ENCODE data around the gene ASB18.

DNA sequence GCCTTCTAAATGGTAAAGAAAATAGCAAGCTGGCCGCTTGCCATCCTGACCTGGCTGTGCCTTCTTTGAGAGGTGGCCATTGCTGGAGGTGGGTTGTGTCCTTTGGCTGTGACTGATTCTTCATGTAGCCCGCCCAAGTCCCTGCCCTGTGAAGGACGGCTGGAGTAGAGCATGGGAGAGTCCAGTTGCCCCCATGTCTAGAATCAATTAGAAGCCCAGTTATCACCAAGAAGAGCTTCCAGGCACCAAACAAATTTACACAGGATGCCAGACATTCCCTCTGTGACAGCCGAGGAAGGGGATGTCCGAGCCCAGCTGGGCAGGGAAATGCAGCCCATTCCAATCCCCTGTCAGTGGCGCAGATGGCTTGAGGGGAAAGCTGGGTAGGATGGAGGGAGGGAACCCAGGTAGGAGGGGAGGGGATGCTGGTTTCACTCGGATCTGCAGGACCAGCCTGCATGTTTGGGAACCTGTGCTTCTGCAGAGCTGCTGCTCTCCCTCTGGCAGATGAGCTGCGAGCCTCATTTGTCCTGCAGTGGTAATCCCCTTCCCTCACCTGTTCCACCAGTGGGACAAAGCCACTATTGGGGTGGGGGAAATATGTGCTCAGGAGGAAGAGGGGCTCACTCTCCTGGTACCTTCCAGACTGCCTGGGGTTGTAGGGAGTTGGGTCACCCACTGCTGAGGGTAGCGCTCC, 25.7 kb upstream of the ASB18 start:
- TF ChIP-seq ZNF671 (CRISPR knock-in tag; IDR thresholded peaks at IDR 0.05) (no peak), ESRRA (CRISPR knock-in tag; IDR thresholded peaks at IDR 0.05; ENCODE audit: borderline replicate concordance) (no peak), ELF4 (CRISPR knock-in tag; IDR thresholded peaks at IDR 0.05; ENCODE audit: low read depth) (no peak), IRF2 (CRISPR knock-in tag; IDR thresholded peaks at IDR 0.05; ENCODE audit: borderline replicate concordance, low read depth) (no peak), ZNF121 (CRISPR knock-in tag; IDR thresholded peaks at IDR 0.05) (no peak), EMX1 (CRISPR knock-in tag; IDR thresholded peaks at IDR 0.05) (no peak), NR2C2 (CRISPR knock-in tag; IDR thresholded peaks at IDR 0.05) (no peak)
- TF ChIP-seq, protein P1, sequence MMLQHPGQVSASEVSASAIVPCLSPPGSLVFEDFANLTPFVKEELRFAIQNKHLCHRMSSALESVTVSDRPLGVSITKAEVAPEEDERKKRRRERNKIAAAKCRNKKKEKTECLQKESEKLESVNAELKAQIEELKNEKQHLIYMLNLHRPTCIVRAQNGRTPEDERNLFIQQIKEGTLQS (CRISPR knock-in tag; conservative IDR thresholded peaks at IDR 0.05) = no peak
- TF ChIP-seq, protein P2, sequence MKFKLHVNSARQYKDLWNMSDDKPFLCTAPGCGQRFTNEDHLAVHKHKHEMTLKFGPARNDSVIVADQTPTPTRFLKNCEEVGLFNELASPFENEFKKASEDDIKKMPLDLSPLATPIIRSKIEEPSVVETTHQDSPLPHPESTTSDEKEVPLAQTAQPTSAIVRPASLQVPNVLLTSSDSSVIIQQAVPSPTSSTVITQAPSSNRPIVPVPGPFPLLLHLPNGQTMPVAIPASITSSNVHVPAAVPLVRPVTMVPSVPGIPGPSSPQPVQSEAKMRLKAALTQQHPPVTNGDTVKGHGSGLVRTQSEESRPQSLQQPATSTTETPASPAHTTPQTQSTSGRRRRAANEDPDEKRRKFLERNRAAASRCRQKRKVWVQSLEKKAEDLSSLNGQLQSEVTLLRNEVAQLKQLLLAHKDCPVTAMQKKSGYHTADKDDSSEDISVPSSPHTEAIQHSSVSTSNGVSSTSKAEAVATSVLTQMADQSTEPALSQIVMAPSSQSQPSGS (CRISPR knock-in tag; IDR thresholded peaks at IDR 0.05; ENCODE audit: borderline replicate concordance, low read depth) = no peak
- TF ChIP-seq, protein P3, sequence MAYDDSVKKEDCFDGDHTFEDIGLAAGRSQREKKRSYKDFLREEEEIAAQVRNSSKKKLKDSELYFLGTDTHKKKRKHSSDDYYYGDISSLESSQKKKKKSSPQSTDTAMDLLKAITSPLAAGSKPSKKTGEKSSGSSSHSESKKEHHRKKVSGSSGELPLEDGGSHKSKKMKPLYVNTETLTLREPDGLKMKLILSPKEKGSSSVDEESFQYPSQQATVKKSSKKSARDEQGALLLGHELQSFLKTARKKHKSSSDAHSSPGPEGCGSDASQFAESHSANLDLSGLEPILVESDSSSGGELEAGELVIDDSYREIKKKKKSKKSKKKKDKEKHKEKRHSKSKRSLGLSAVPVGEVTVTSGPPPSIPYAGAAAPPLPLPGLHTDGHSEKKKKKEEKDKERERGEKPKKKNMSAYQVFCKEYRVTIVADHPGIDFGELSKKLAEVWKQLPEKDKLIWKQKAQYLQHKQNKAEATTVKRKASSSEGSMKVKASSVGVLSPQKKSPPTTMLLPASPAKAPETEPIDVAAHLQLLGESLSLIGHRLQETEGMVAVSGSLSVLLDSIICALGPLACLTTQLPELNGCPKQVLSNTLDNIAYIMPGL (CRISPR knock-in tag; IDR thresholded peaks at IDR 0.05) = no peak
- TF ChIP-seq, protein P4, sequence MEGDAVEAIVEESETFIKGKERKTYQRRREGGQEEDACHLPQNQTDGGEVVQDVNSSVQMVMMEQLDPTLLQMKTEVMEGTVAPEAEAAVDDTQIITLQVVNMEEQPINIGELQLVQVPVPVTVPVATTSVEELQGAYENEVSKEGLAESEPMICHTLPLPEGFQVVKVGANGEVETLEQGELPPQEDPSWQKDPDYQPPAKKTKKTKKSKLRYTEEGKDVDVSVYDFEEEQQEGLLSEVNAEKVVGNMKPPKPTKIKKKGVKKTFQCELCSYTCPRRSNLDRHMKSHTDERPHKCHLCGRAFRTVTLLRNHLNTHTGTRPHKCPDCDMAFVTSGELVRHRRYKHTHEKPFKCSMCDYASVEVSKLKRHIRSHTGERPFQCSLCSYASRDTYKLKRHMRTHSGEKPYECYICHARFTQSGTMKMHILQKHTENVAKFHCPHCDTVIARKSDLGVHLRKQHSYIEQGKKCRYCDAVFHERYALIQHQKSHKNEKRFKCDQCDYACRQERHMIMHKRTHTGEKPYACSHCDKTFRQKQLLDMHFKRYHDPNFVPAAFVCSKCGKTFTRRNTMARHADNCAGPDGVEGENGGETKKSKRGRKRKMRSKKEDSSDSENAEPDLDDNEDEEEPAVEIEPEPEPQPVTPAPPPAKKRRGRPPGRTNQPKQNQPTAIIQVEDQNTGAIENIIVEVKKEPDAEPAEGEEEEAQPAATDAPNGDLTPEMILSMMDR (IDR thresholded peaks at IDR 0.05) = no peak
- TF ChIP-seq, protein P5, sequence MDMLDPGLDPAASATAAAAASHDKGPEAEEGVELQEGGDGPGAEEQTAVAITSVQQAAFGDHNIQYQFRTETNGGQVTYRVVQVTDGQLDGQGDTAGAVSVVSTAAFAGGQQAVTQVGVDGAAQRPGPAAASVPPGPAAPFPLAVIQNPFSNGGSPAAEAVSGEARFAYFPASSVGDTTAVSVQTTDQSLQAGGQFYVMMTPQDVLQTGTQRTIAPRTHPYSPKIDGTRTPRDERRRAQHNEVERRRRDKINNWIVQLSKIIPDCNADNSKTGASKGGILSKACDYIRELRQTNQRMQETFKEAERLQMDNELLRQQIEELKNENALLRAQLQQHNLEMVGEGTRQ (CRISPR knock-in tag; IDR thresholded peaks at IDR 0.05) = no peak

All from WTC11 (cell line).